ENCODE measurements around the gene HS3ST3A1. TPM values are rescaled to one million over a fixed set of nuclear protein-coding genes. Genes with fewer than 3 reads are reported as not detected.

HS3ST3A1 gene
- total and polyA plus RNA-seq, 2 of the 8 experiments (the other 6 are each of a cell fraction or from before 2014, with no cell fraction given): 5.4 to 5.7 TPM

DNA sequence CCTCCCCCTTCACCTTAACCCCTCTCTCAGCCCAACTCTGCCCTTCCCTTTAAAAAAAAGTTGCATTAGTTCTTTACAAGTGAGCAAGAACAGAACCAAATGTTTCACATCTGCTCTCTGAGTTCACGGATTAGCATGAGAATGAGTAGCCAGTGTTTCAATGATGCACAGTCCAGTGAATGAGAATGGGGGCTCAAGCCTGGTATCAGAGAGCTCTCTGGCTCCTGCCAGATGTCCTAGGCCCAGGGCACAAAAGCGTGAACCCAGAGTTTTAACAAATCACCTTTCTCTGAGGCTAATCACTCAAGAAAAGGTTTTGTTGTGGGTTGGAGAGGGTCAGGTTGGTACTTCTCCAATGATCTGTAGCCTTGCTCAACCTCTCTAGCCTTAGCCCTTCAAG, 41.5 kb upstream of the HS3ST3A1 start:
- Histone ChIP-seq H3K79me1 (ENCODE audit: low read depth, low read length) (no peaks in the 10 kb centered on the region), H3K56ac (replicated peaks; ENCODE audit: insufficient read length, low read depth, low read length) (no peak overlapping the region), H4K5ac (ENCODE audit: insufficient read length, low read depth, low read length) (no peak overlapping the region), H3K79me2 (ENCODE audit: control insufficient read depth in 1 of 2, insufficient read depth in 2 of 2, low read length in 2 of 2) (no peaks in the 10 kb centered on the region), H3K4me2 (ENCODE audit: insufficient read depth in 1 of 2, low read depth in 2 of 2, low read length in 2 of 2) (no peak overlapping the region), H4K91ac (replicated peaks; ENCODE audit: insufficient read length, low read length) (no peak overlapping the region), H3K4me3 (ENCODE audit: extremely low read depth in 1 of 4, insufficient read depth in 2 of 4, low read depth in 3 of 4, low read length in 4 of 4) (no peak overlapping the region), H4K8ac (ENCODE audit: extremely low read depth, insufficient read depth, low read length) (no peak overlapping the region), H3K18ac (ENCODE audit: extremely low read depth, low read length) (no peak overlapping the region), H3K9ac (replicated peaks in 1 of 4; ENCODE audit: extremely low read depth in 1 of 4, low read depth in 3 of 4, low read length in 3 of 4) (no peak overlapping the region), H3K36me3 (ENCODE audit: control insufficient read depth in 2 of 4, insufficient read depth in 4 of 4, low read length in 3 of 4) (no peaks in the 10 kb centered on the region), H2BK15ac (ENCODE audit: low read length) (no peak overlapping the region), H2BK12ac (ENCODE audit: low read depth, low read length) (no peak overlapping the region), H3K4ac (replicated peaks; ENCODE audit: insufficient read length, low read depth, low read length) (no peak overlapping the region), H2AK5ac (ENCODE audit: low read depth, low read length) (no peak overlapping the region), H3K23me2 (ENCODE audit: low read depth, low read length) (no peaks in the 10 kb centered on the region), H3K9me3 (ENCODE audit: insufficient read depth in 2 of 2, low read depth in 1 of 2, low read length in 1 of 2) (no peaks in the 10 kb centered on the region), H3K23ac (ENCODE audit: insufficient read length) (no peak overlapping the region), H4K20me1 (replicated peaks in 1 of 2; ENCODE audit: control insufficient read depth in 1 of 2, insufficient read depth in 2 of 2, low read length in 2 of 2) (no peaks in the 10 kb centered on the region), H2BK5ac (ENCODE audit: low read depth, low read length) (no peak overlapping the region), H3K27me3 (replicated peaks in 1 of 4; ENCODE audit: control insufficient read depth in 3 of 4, extremely low read depth in 1 of 4, insufficient read depth in 3 of 4, low read length in 3 of 4) (no peaks in the 10 kb centered on the region), H2BK20ac (ENCODE audit: low read length) (no peak overlapping the region), H3K27ac (ENCODE audit: low read depth, low read length) (no peak overlapping the region), H3K14ac (ENCODE audit: insufficient read length) (no peak overlapping the region), H2AFZ (ENCODE audit: low read length) (peak overlapping the region; percentile 63; the same call in 1 of the 2 replicates), H2BK120ac (replicated peaks; ENCODE audit: low read depth, low read length) (no peak overlapping the region), H3K4me1 (replicated peaks in 1 of 4; ENCODE audit: control insufficient read depth in 3 of 4, insufficient read depth in 4 of 4, low read length in 3 of 4) (peaks cover 0 to 8% (median 5%) of the 10 kb centered on the region in 4 experiments; a peak in 3 of 7 replicates)
- DNase-seq (ENCODE audit: low read depth in 1 of 2, low spot score in 2 of 2): no peak
- ChIA-PET CTCF (ENCODE audit: partially characterized antibody) (no interaction called here), POLR2A (ENCODE audit: partially characterized antibody) (no interaction called here)
- WGBS, 2 experiments (ENCODE audit: extremely low coverage in 1 of 2, insufficient coverage in 1 of 2, insufficient read length in 1 of 2, insufficient replicate concordance in 2 of 2, low coverage in 1 of 2, low lambda C conversion rate in 2 of 2, missing lambda C conversion rate in 1 of 2): 86% methylated on average over 2 of the region's 2 CpGs; no CpG with 5 or more reads in 1 of the 2 experiments
- no peak for FAIRE-seq
- TF ChIP-seq CBX5 (IDR thresholded peaks at IDR 0.05; ENCODE audit: low read depth, low read length) (no peak), KDM5A (IDR thresholded peaks at IDR 0.05; ENCODE audit: low read length) (no peak)
